Measurements from ENCODE around the gene ST3GAL6. TPM values are rescaled to one million over a fixed set of nuclear protein-coding genes. Genes with fewer than 3 reads are reported as not detected.

The ST3GAL6 gene
- total and polyA plus RNA-seq, 9 of the 15 experiments (the other 6 are each of a cell fraction or from before 2014, with no cell fraction given): 0.14 TPM; not detected in 8

- no peak for TF ChIP-seq SIX5 (IDR thresholded peaks at IDR 0.05; ENCODE audit: borderline replicate concordance in 1 of 2, insufficient read depth in 1 of 2, low read depth in 1 of 2, low read length in 2 of 2)
- TF ChIP-seq ZNF695 (CRISPR knock-in tag; IDR thresholded peaks at IDR 0.05): no peak
- TF ChIP-seq THAP7 (CRISPR knock-in tag; IDR thresholded peaks at IDR 0.05): no peak
- TF ChIP-seq PRPF4 (IDR thresholded peaks at IDR 0.05; ENCODE audit: insufficient read depth, low read depth, low read length, poor library complexity, severe bottlenecking): no peak
- no peak for TF ChIP-seq THRAP3 (IDR thresholded peaks at IDR 0.05; ENCODE audit: borderline replicate concordance)
Measured at GRCh38 chr3:98750276-98750919, 12.7 kb upstream of the ST3GAL6 start (continued).

- POLR2A ChIA-PET: no interaction called here
Measured at GRCh38 chr3:98754483-98754882, 8.7 kb upstream of the ST3GAL6 start.

More at GRCh38 chr3:98754483-98754882, 8.7 kb upstream of the ST3GAL6 start:
- H3K9ac ChIP-seq (ENCODE audit: insufficient read depth in 1 of 2, low read depth in 2 of 2, low read length in 2 of 2): no peak overlapping the region
- CTCF ChIA-PET (ENCODE audit: low intra/inter-chr PET ratio): no interaction called here
- no peak overlapping the region for H2AFZ ChIP-seq (ENCODE audit: low read depth, low read length)
- H3K79me2 ChIP-seq (ENCODE audit: control insufficient read depth, insufficient read depth, low read length): no peaks in the 10 kb centered on the region
- no peak overlapping the region for H3K4me2 ChIP-seq (ENCODE audit: insufficient read depth, low read length)
- H3K9me3 ChIP-seq (replicated peaks; ENCODE audit: control insufficient read depth, insufficient read depth, low read depth, low read length): no peaks in the 10 kb centered on the region
- no TSS peak for BruUV-seq (replicated peaks)
- WGBS (ENCODE audit: insufficient coverage, low coverage, missing lambda C conversion rate): 0% methylated on average over 3 of the region's 3 CpGs
- no peaks in the 10 kb centered on the region for H3K27me3 ChIP-seq (ENCODE audit: control insufficient read depth in 2 of 2, insufficient read depth in 2 of 2, low read length in 2 of 2)
- intact Hi-C loops (cut with micrococcal nuclease) (no loop called here), in situ Hi-C loops (cut with MboI) (no loop called here)
- FAIRE-seq: no peak
- H3K4me1 ChIP-seq (replicated peaks in 1 of 2; ENCODE audit: control insufficient read depth in 2 of 2, insufficient read depth in 2 of 2, low read length in 2 of 2): no peaks in the 10 kb centered on the region
- no peaks in the 10 kb centered on the region for H3K9me1 ChIP-seq (ENCODE audit: control insufficient read depth, insufficient read depth, low read length)
- TF ChIP-seq ZBTB8A (IDR thresholded peaks at IDR 0.05; ENCODE audit: partially characterized antibody): no peak
- no peak for TF ChIP-seq RFX1 (IDR thresholded peaks at IDR 0.05)
- TF ChIP-seq RBM34 (IDR thresholded peaks at IDR 0.05; ENCODE audit: borderline replicate concordance, insufficient read depth, low read length): no peak
- TF ChIP-seq BMI1 (IDR thresholded peaks at IDR 0.05; ENCODE audit: low read length): no peak
- no peak for TF ChIP-seq DIDO1 (tag; IDR thresholded peaks at IDR 0.05; ENCODE audit: low read depth)
- no peaks in the 10 kb centered on the region for H4K20me1 ChIP-seq (replicated peaks; ENCODE audit: control insufficient read depth, insufficient read depth, low read length)
- H3K27ac ChIP-seq (ENCODE audit: extremely low read depth, low read depth, low read length): no peak overlapping the region
- H3K36me3 ChIP-seq (ENCODE audit: control insufficient read depth, insufficient read depth, low read length): no peaks in the 10 kb centered on the region
- ATAC-seq: no peak
- H3K4me3 ChIP-seq: no peak overlapping the region
- DNase-seq (ENCODE audit: extremely low read depth in 1 of 4, low spot score in 3 of 4): no peak

All from K562 (cell line).